ENCODE results near the gene KIFAP3.

DNA sequence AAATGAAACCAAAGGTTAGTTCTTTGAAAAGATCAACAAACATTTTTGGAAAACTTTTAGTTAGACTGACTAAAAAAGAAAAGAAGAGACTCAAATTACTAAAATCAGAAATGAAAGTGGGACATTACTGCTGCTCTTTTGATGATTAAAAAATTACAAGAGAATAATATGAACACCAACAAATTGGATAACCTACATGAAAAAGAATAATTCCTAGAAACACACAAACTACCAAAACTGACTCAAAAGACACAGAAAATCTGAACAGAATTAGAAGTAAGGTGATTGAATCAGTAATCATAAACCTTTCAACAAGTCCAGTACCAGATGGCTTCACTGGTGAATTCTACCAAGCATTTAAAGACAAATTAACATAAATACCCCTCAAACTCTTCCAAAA is 5.6 kb downstream of the KIFAP3 start:
- TF ChIP-seq, protein P1, sequence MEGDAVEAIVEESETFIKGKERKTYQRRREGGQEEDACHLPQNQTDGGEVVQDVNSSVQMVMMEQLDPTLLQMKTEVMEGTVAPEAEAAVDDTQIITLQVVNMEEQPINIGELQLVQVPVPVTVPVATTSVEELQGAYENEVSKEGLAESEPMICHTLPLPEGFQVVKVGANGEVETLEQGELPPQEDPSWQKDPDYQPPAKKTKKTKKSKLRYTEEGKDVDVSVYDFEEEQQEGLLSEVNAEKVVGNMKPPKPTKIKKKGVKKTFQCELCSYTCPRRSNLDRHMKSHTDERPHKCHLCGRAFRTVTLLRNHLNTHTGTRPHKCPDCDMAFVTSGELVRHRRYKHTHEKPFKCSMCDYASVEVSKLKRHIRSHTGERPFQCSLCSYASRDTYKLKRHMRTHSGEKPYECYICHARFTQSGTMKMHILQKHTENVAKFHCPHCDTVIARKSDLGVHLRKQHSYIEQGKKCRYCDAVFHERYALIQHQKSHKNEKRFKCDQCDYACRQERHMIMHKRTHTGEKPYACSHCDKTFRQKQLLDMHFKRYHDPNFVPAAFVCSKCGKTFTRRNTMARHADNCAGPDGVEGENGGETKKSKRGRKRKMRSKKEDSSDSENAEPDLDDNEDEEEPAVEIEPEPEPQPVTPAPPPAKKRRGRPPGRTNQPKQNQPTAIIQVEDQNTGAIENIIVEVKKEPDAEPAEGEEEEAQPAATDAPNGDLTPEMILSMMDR (conservative IDR thresholded peaks at IDR 0.05), result no peak
- no peak for TF ChIP-seq ZFX (IDR thresholded peaks at IDR 0.05)

Data from C4-2B (cell line).